ENCODE data around the gene SLC26A2. TPM values are rescaled to one million over a fixed set of nuclear protein-coding genes. Genes with fewer than 3 reads are reported as not detected.
"Not testable (repeated sequence)": the region's sequence is repeated elsewhere in the genome, so short reads cannot be mapped to it uniquely, and the experiment has no call there.

SLC26A2 gene
- total and polyA plus RNA-seq, 4 donors = 2.8 to 16.1 (median 8.6) TPM

DNA sequence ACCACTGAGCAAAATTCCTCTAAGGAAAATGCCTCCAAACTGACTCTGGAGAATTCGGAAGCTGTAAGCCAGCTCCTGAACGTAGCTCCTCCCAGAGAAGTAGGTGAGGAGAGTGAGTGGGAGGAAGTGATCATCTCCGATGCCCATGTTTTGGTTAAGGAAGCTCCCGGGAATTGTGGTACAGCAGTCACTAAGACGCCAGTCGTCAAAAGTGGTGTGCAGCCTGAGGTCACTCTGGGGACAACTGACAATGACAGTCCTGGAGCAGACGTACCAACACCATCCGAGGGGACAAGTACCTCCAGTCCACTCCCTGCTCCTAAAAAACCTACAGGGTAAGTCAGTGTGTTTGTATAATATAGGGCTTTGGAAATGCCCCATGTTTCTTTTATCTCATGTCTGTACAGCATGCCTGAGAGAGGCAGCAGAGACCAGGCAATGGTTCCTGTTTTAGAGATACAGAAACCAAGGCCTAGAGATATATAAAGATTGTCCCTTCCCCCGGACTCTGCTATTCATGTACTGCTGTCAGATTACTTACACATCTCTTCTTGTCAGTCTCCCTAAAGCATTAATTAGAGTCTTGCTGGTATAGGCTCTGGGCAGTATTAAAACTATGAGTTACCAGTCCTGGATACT, 63.9 kb downstream of the SLC26A2 start:
- WGBS, 2 donors = 47 to 52% methylated on average over 9 of the region's 9 CpGs
- peaks cover 1 to 6% of the 10 kb centered on the region in 2 donors for H3K4me1 ChIP-seq (ENCODE audit: control insufficient read depth in 1 of 2, insufficient read depth in 2 of 2, low read length in 2 of 2)
- ATAC-seq (ENCODE audit: low FRiP score) (no peak), DNase-seq (no peak)
- no peaks in the 10 kb centered on the region for H3K27me3 ChIP-seq (ENCODE audit: control insufficient read depth in 1 of 2, insufficient read depth in 2 of 2, low read length in 1 of 2)
- no peak overlapping the region for H3K27ac ChIP-seq (ENCODE audit: low read depth in 1 of 2, low read length in 2 of 2)
- no peak overlapping the region for H3K4me3 ChIP-seq (ENCODE audit: low read length in 2 of 2)
- no peaks in the 10 kb centered on the region for H3K9me3 ChIP-seq (ENCODE audit: control insufficient read depth, low read length)
- intact Hi-C loops (cut with DNase I) = no loop called here
- peaks cover 5 to 6% of the 10 kb centered on the region in 2 donors for H3K36me3 ChIP-seq (ENCODE audit: control insufficient read depth in 1 of 2, insufficient read depth in 2 of 2, low read length in 1 of 2)

GRCh38 chr5:150026682-150027172, 66.2 kb downstream of the SLC26A2 start:
- Histone ChIP-seq H3K4me1 (ENCODE audit: control insufficient read depth in 1 of 2, insufficient read depth in 2 of 2, low read length in 2 of 2) (peaks cover 0 to 1% of the 10 kb centered on the region in 2 donors), H3K27me3 (ENCODE audit: control insufficient read depth in 1 of 2, insufficient read depth in 2 of 2, low read length in 1 of 2) (no peaks in the 10 kb centered on the region), H3K4me3 (ENCODE audit: low read length in 2 of 2) (no peak overlapping the region), H3K36me3 (ENCODE audit: control insufficient read depth in 1 of 2, insufficient read depth in 2 of 2, low read length in 1 of 2) (peaks cover 5 to 10% of the 10 kb centered on the region in 2 donors), H3K27ac (ENCODE audit: low read depth in 1 of 2, low read length in 2 of 2) (no peak overlapping the region), H3K9me3 (ENCODE audit: control insufficient read depth, low read length) (no peaks in the 10 kb centered on the region)
- ATAC-seq (ENCODE audit: low FRiP score) (no peak), DNase-seq (no peak)
- WGBS, 2 donors = 77 to 85% methylated on average over 4 of the region's 4 CpGs
- intact Hi-C loops (cut with DNase I) = no loop called here

- H3K4me1 ChIP-seq (ENCODE audit: control insufficient read depth in 1 of 2, insufficient read depth in 2 of 2, low read length in 2 of 2); ATAC-seq (ENCODE audit: low FRiP score); H3K27ac ChIP-seq (ENCODE audit: low read depth in 1 of 2, low read length in 2 of 2); H3K9me3 ChIP-seq (ENCODE audit: control insufficient read depth, low read length); H3K4me3 ChIP-seq (ENCODE audit: low read length in 2 of 2); intact Hi-C loops (cut with DNase I); DNase-seq; H3K27me3 ChIP-seq (ENCODE audit: control insufficient read depth in 1 of 2, insufficient read depth in 2 of 2, low read length in 1 of 2): not testable (repeated sequence)
- 48 to 64% methylated on average over 1 of the region's 1 CpG for WGBS, 2 donors
- peaks cover 9 to 14% of the 10 kb centered on the region in 2 donors for H3K36me3 ChIP-seq (ENCODE audit: control insufficient read depth in 1 of 2, insufficient read depth in 2 of 2, low read length in 1 of 2)
These were observed 67.5 kb downstream of the SLC26A2 start for GRCh38 chr5:150028047-150028446.

DNA sequence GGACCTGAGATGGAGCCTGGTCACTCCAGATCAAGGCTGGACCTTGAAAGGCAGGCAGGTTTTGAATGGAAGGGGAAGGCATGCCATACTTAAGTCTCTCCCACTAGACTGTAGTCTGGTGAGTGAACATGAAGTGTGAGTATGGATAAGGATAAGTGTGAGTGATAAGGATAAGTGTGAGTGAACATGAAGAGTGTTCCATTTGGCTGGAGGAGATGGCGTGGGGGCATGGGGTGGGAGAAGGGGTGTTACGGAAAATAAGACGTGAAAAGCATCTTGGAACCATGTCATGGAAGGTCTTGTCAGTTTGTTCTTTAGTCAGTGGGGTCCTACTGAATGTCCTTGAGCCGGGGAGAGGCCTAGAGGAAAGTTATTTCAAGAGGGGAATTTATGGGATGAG, 72.8 kb downstream of the SLC26A2 start:
- WGBS, 2 donors = 87 to 92% methylated on average over 4 of the region's 4 CpGs
- intact Hi-C loops (cut with DNase I) = no loop called here

GRCh38 chr5:150034662-150035061, 74.1 kb downstream of the SLC26A2 start:
- Histone ChIP-seq H3K4me1 (ENCODE audit: control insufficient read depth in 1 of 2, insufficient read depth in 2 of 2, low read length in 2 of 2) (no peaks in the 10 kb centered on the region), H3K9me3 (ENCODE audit: control insufficient read depth, low read length) (no peaks in the 10 kb centered on the region), H3K4me3 (ENCODE audit: low read length in 2 of 2) (no peak overlapping the region), H3K27me3 (ENCODE audit: control insufficient read depth in 1 of 2, insufficient read depth in 2 of 2, low read length in 1 of 2) (no peaks in the 10 kb centered on the region), H3K36me3 (ENCODE audit: control insufficient read depth in 1 of 2, insufficient read depth in 2 of 2, low read length in 1 of 2) (peaks cover 12 to 16% of the 10 kb centered on the region in 2 donors), H3K27ac (ENCODE audit: low read depth in 1 of 2, low read length in 2 of 2) (no peak overlapping the region)
- ATAC-seq (ENCODE audit: low FRiP score) = peak; percentile 23
- DNase-seq = no peak
- intact Hi-C loops (cut with DNase I) = no loop called here
- WGBS, 2 donors = 77 to 83% methylated on average over 4 of the region's 4 CpGs

More for the DNA sequence above, 72.8 kb downstream of the SLC26A2 start:
- H3K36me3 ChIP-seq (ENCODE audit: control insufficient read depth in 1 of 2, insufficient read depth in 2 of 2, low read length in 1 of 2) = peaks cover 12 to 16% of the 10 kb centered on the region in 2 donors
- ATAC-seq (ENCODE audit: low FRiP score) (no peak), DNase-seq (no peak)
- no peaks in the 10 kb centered on the region for H3K4me1 ChIP-seq (ENCODE audit: control insufficient read depth in 1 of 2, insufficient read depth in 2 of 2, low read length in 2 of 2)
- H3K27ac ChIP-seq (ENCODE audit: low read depth in 1 of 2, low read length in 2 of 2) = no peak overlapping the region
- H3K4me3 ChIP-seq (ENCODE audit: low read length in 2 of 2) = no peak overlapping the region
- no peaks in the 10 kb centered on the region for H3K27me3 ChIP-seq (ENCODE audit: control insufficient read depth in 1 of 2, insufficient read depth in 2 of 2, low read length in 1 of 2)
- H3K9me3 ChIP-seq (ENCODE audit: control insufficient read depth, low read length) = no peaks in the 10 kb centered on the region

GRCh38 chr5:150035139-150035895, 74.8 kb downstream of the SLC26A2 start:
- Histone ChIP-seq H3K4me3 (ENCODE audit: low read length in 2 of 2) (no peak overlapping the region), H3K4me1 (ENCODE audit: control insufficient read depth in 1 of 2, insufficient read depth in 2 of 2, low read length in 2 of 2) (no peaks in the 10 kb centered on the region), H3K9me3 (ENCODE audit: control insufficient read depth, low read length) (no peaks in the 10 kb centered on the region), H3K36me3 (ENCODE audit: control insufficient read depth in 1 of 2, insufficient read depth in 2 of 2, low read length in 1 of 2) (peaks cover 12 to 16% of the 10 kb centered on the region in 2 donors), H3K27ac (ENCODE audit: low read depth in 1 of 2, low read length in 2 of 2) (no peak overlapping the region), H3K27me3 (ENCODE audit: control insufficient read depth in 1 of 2, insufficient read depth in 2 of 2, low read length in 1 of 2) (no peaks in the 10 kb centered on the region)
- DNase-seq (no peak), ATAC-seq (ENCODE audit: low FRiP score) (no peak)
- 77 to 79% methylated on average over 7 of the region's 7 CpGs for WGBS, 2 donors
- intact Hi-C loops (cut with DNase I) = no loop called here

DNA sequence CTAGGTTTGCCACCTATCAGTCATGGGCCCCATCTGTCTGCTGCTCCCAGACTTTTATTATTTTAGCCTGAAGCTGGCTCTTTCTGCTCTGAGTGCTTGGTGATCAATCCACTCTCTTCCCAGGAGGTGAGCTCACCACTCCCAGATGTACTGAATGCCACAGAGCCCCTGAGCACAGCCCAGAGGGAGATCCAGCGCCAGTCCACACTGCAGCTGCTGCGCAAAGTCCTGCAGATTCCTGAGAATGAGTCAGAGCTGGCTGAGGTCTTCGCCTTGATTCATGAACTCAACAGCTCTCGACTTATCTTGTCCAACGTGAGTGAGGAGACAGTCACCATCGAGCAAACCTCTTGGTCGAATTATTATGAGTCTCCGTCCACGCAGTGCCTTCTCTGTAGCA, 76.0 kb downstream of the SLC26A2 start:
- intact Hi-C loops (cut with DNase I) = no loop called here
- H3K9me3 ChIP-seq (ENCODE audit: control insufficient read depth, low read length) = no peaks in the 10 kb centered on the region
- H3K36me3 ChIP-seq (ENCODE audit: control insufficient read depth in 1 of 2, insufficient read depth in 2 of 2, low read length in 1 of 2) = peaks cover 15 to 25% of the 10 kb centered on the region in 2 donors
- H3K4me3 ChIP-seq (ENCODE audit: low read length in 2 of 2) = no peak overlapping the region
- no peaks in the 10 kb centered on the region for H3K4me1 ChIP-seq (ENCODE audit: control insufficient read depth in 1 of 2, insufficient read depth in 2 of 2, low read length in 2 of 2)
- WGBS, 2 donors = 70 to 80% methylated on average over 9 of the region's 9 CpGs
- no peak overlapping the region for H3K27ac ChIP-seq (ENCODE audit: low read depth in 1 of 2, low read length in 2 of 2)
- DNase-seq (no peak), ATAC-seq (ENCODE audit: low FRiP score) (peak; percentile 75)
- no peaks in the 10 kb centered on the region for H3K27me3 ChIP-seq (ENCODE audit: control insufficient read depth in 1 of 2, insufficient read depth in 2 of 2, low read length in 1 of 2)

Measured in aorta (tissue), 5 donors.